ENCODE measurements around the gene CPNE5. TPM values are rescaled to one million over a fixed set of nuclear protein-coding genes. Genes with fewer than 3 reads are reported as not detected.

CPNE5 gene
- total RNA-seq, 1 experiment from 2014 or later = 0.44 TPM

DNA sequence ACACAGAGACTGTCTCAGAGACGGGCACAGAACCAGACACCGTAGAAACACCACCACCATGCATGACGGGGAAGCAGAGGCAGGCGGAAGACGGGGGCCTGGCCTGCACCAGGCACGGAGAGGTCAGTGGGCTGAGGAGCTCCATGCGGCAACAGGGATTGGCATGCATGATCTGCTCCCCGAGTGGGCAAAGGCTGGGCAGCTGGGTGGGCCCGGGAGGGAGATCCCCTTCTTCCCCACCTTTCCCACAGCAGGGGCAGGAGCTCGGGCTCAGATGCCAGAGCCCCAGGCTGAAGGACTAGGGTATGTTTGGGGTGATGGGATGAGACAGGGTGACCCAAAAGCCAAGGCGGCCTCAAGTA is 98.4 kb downstream of the CPNE5 start:
- H3K27ac ChIP-seq (ENCODE audit: low read length) = no peak overlapping the region
- H3K9me3 ChIP-seq (ENCODE audit: control insufficient read depth, insufficient read depth, low read depth, low read length) = no peaks in the 10 kb centered on the region
- TF ChIP-seq POLR2AphosphoS5 (IDR thresholded peaks at IDR 0.05; ENCODE audit: low read depth, low read length) (no peak), TCF7L2 (IDR thresholded peaks at IDR 0.05; ENCODE audit: low read depth, low read length) (no peak), SIN3A (IDR thresholded peaks at IDR 0.05; ENCODE audit: borderline replicate concordance, insufficient read depth, low read depth, low read length) (no peak)
- TF ChIP-seq, protein P1, sequence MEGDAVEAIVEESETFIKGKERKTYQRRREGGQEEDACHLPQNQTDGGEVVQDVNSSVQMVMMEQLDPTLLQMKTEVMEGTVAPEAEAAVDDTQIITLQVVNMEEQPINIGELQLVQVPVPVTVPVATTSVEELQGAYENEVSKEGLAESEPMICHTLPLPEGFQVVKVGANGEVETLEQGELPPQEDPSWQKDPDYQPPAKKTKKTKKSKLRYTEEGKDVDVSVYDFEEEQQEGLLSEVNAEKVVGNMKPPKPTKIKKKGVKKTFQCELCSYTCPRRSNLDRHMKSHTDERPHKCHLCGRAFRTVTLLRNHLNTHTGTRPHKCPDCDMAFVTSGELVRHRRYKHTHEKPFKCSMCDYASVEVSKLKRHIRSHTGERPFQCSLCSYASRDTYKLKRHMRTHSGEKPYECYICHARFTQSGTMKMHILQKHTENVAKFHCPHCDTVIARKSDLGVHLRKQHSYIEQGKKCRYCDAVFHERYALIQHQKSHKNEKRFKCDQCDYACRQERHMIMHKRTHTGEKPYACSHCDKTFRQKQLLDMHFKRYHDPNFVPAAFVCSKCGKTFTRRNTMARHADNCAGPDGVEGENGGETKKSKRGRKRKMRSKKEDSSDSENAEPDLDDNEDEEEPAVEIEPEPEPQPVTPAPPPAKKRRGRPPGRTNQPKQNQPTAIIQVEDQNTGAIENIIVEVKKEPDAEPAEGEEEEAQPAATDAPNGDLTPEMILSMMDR (IDR thresholded peaks at IDR 0.05) = no peak
- TF ChIP-seq, protein P2, sequence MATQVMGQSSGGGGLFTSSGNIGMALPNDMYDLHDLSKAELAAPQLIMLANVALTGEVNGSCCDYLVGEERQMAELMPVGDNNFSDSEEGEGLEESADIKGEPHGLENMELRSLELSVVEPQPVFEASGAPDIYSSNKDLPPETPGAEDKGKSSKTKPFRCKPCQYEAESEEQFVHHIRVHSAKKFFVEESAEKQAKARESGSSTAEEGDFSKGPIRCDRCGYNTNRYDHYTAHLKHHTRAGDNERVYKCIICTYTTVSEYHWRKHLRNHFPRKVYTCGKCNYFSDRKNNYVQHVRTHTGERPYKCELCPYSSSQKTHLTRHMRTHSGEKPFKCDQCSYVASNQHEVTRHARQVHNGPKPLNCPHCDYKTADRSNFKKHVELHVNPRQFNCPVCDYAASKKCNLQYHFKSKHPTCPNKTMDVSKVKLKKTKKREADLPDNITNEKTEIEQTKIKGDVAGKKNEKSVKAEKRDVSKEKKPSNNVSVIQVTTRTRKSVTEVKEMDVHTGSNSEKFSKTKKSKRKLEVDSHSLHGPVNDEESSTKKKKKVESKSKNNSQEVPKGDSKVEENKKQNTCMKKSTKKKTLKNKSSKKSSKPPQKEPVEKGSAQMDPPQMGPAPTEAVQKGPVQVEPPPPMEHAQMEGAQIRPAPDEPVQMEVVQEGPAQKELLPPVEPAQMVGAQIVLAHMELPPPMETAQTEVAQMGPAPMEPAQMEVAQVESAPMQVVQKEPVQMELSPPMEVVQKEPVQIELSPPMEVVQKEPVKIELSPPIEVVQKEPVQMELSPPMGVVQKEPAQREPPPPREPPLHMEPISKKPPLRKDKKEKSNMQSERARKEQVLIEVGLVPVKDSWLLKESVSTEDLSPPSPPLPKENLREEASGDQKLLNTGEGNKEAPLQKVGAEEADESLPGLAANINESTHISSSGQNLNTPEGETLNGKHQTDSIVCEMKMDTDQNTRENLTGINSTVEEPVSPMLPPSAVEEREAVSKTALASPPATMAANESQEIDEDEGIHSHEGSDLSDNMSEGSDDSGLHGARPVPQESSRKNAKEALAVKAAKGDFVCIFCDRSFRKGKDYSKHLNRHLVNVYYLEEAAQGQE (IDR thresholded peaks at IDR 0.05; ENCODE audit: insufficient read depth in 1 of 2, low read depth in 2 of 2, low read length in 1 of 2) = no peak
- ChIA-PET CTCF (no interaction called here), POLR2A (no interaction called here)
- no peak overlapping the region for H3K4me3 ChIP-seq (ENCODE audit: low read depth in 2 of 2, low read length in 2 of 2)
- no peaks in the 10 kb centered on the region for H3K36me3 ChIP-seq (ENCODE audit: control insufficient read depth, insufficient read depth, low read length)
- no TSS peak for BruUV-seq (replicated peaks)
- DNase-seq (ENCODE audit: low read depth, low spot score) (no peak), ATAC-seq (no peak)
- no peaks in the 10 kb centered on the region; the same call in none of the 2 replicates for H3K4me1 ChIP-seq (ENCODE audit: control insufficient read depth, insufficient read depth, low read length)
- intact Hi-C loops (cut with micrococcal nuclease; ENCODE audit: unreplicated experiment) = no loop called here
- H3K27me3 ChIP-seq (ENCODE audit: control insufficient read depth, insufficient read depth, low read length) = no peaks in the 10 kb centered on the region
- in situ Hi-C loops (cut with HindIII; ENCODE audit: low pct_unique_long_range_greater_than_20kb, low sequenced_read_pairs) = no loop called here

DNA sequence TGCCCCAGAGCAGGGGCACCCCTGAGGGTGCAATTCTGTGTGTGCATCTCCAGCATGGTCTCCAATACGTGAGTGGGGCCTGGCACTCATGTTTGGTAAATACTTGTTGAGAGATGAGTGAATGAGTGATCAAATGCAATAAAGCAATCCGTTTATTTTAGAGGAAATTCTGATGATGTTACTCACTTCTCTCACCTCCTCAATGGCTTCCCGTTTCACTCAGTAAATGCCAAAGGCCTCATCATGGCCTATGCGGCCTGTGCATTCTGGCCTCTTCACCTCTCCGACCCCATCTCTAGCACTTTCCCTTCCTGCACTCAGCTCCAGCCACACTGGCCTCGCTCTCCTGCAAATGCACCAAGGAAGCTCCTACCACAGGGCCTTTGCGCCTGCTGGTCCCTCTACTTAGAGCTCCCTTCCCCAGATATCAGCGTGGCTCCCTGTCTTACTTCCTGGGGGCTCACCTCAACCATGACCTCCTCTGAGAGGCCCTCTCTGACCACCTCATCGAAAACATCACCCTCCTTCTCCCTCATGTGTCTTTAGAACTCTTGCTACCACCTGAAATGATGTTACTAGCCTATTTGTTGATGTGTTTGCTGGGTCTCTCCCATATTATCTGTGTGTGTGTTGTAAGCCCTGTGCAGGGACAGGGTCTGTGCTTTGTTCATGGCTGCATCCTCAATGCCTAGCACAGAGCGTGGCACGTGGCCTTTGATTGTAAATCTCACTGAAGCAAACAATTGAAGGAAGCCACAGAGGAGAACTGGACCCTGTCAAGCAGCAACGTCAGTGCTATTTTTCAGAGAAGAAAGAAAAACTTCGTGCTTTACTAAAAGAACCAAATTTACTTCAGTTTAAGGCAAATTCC is 99.1 kb downstream of the CPNE5 start:
- TF ChIP-seq, protein P2 (IDR thresholded peaks at IDR 0.05; ENCODE audit: insufficient read depth in 1 of 2, low read depth in 2 of 2, low read length in 1 of 2) = no peak
- no peak for TF ChIP-seq TCF7L2 (IDR thresholded peaks at IDR 0.05; ENCODE audit: low read depth, low read length)
- in situ Hi-C loops (cut with HindIII; ENCODE audit: low pct_unique_long_range_greater_than_20kb, low sequenced_read_pairs) = no loop called here
- no peak overlapping the region for H3K27ac ChIP-seq (ENCODE audit: low read length)
- ATAC-seq (no peak), DNase-seq (ENCODE audit: low read depth, low spot score) (no peak)
- no peak overlapping the region for H3K4me3 ChIP-seq (ENCODE audit: low read depth in 2 of 2, low read length in 2 of 2)
- peaks cover 4% of the 10 kb centered on the region for H3K4me1 ChIP-seq (ENCODE audit: control insufficient read depth, insufficient read depth, low read length)
- H3K36me3 ChIP-seq (ENCODE audit: control insufficient read depth, insufficient read depth, low read length) = no peaks in the 10 kb centered on the region
- POLR2A ChIA-PET = interaction anchor here (0.5 kb wide), 1 partner anchor 144 kb away, joined by 12 read pairs; no protein-coding TSS in a partner anchor
- no TSS peak for BruUV-seq (replicated peaks)
- no peaks in the 10 kb centered on the region for H3K27me3 ChIP-seq (ENCODE audit: control insufficient read depth, insufficient read depth, low read length)
- H3K9me3 ChIP-seq (ENCODE audit: control insufficient read depth, insufficient read depth, low read depth, low read length) = no peaks in the 10 kb centered on the region
- CTCF ChIA-PET = no interaction called here
- intact Hi-C loops (cut with micrococcal nuclease; ENCODE audit: unreplicated experiment) = no loop called here

Measured in Panc1 (cell line).